NB4 (cell line): Measurements from ENCODE around the gene ADAMTSL1.

ENCODE experiments used
- DNase-seq: peaks from one replicate; pipeline ENCODE4 v3.0.0; 2010; ENCODE audit warnings: low read depth
- H3K4me3 ChIP-seq: one replicate; pipeline ENCODE4 v1.5.1; 2011; ENCODE audit warnings: mild to moderate bottlenecking, low read depth, low read length, moderate library complexity
- MYC ChIP-seq: IDR thresholded peaks from 2 replicates; pipeline ENCODE4 v1.6.1; 2011; ENCODE audit warnings: low read depth, low read length
- POLR2A ChIP-seq: IDR thresholded peaks from 2 replicates; pipeline ENCODE4 v1.6.1; 2011; ENCODE audit warnings: mild to moderate bottlenecking; ENCODE audit not compliant: insufficient read length; ENCODE audit errors: extremely low read depth
- TF ChIP-seq, protein P1 (sequence below): IDR thresholded peaks from one replicate; pipeline ENCODE4 v1.5.1; 2012; ENCODE audit warnings: low read depth, low read length
- TF ChIP-seq, protein P2 (sequence below): IDR thresholded peaks from 2 replicates; pipeline ENCODE4 v1.6.1; 2011; ENCODE audit warnings: low read depth, low read length

ADAMTSL1 gene

DNA sequence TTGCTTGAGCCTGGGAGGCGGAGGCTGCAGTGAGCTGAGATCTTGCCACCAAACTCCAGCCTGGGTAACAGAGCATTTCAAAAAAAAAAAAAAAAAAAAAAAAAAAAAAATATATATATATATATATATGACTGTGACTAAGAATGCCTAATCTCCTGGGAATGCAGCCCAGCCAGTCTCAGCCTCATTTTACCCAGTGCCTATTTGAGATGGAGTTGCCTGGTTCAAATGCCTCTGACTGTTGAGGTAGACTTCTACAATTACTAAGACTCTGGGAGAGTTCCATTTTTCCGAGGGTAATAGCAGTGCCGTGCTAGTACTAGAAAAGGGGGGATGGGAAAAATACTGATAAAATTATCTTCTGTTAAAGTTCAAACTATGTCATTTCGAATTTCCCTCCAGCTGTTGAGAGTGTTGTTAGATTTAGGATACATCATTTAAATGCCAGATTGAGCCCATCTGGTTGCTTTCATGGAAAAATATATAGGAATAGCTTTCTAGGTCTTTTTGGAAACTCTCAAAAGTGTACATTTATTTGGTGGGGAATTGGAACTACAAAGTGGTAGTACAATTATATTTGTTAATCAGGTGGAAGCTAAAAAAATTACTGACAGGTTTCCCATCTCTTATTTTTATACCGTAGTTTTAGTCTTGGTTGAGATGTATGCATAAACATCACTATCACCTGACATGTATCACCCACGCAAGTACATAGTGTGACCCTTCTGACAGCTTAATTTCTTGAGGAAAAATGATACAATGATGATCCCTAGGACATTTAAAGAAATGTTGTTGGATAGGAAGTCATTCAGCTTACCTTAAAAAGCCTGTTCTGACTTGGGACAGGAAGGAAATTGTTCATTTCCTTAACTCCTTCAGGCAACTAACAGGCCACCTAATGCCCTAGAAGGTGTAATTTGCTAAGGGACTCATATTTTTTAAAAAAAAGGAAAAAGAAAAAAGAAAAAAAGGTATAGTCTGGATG lies 214.9 kb downstream of the ADAMTSL1 start:
- TF ChIP-seq MYC (no peak), POLR2A (no peak)
- no peak for DNase-seq
- no peak overlapping the region for H3K4me3 ChIP-seq

DNA sequence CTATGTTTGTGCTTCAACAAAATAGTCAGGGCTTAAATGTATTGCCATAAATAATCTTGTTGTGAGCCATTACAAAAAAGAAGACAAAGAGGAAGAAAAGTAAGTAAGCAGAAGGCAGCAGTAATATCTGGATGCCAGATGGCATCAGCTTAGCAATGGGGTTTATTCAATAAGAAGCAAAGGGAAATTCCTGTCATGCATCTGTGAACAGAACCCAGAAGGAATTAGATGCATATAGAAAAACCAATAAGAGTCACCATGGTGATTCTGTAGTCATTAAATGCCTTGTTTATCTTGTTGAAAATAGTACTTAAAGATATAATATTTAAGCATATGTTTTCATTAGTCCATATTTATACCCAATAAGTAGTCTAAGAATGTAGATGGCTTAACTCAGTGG lies 216.0 kb downstream of the ADAMTSL1 start:
- DNase-seq = no peak
- TF ChIP-seq, protein P1, sequence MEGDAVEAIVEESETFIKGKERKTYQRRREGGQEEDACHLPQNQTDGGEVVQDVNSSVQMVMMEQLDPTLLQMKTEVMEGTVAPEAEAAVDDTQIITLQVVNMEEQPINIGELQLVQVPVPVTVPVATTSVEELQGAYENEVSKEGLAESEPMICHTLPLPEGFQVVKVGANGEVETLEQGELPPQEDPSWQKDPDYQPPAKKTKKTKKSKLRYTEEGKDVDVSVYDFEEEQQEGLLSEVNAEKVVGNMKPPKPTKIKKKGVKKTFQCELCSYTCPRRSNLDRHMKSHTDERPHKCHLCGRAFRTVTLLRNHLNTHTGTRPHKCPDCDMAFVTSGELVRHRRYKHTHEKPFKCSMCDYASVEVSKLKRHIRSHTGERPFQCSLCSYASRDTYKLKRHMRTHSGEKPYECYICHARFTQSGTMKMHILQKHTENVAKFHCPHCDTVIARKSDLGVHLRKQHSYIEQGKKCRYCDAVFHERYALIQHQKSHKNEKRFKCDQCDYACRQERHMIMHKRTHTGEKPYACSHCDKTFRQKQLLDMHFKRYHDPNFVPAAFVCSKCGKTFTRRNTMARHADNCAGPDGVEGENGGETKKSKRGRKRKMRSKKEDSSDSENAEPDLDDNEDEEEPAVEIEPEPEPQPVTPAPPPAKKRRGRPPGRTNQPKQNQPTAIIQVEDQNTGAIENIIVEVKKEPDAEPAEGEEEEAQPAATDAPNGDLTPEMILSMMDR = no peak
- no peak for TF ChIP-seq MYC
- TF ChIP-seq, protein P2, sequence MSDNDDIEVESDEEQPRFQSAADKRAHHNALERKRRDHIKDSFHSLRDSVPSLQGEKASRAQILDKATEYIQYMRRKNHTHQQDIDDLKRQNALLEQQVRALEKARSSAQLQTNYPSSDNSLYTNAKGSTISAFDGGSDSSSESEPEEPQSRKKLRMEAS = no peak
- no peak for TF ChIP-seq POLR2A
- H3K4me3 ChIP-seq = no peak overlapping the region

DNA sequence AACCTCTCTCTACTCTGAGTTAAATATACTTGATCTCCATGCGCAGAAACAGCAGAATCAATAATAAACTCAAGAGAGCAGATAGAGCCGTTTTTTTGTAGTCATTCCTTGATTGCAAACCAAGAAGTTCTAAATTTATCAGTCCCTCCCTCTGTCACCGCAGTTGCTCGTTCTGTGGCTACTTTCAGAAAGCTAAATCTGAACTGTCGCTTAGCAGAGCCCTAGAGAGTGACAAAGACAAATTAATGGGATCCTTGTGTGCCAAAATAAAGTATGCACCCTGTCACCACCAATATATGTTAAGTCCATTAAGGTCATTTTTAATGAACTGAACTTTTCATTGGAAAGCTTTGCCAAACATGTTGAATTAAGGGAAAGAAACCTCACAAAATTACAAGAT lies 218.3 kb downstream of the ADAMTSL1 start:
- no peak overlapping the region for H3K4me3 ChIP-seq
- no peak for DNase-seq
- TF ChIP-seq POLR2A = no peak
- TF ChIP-seq, protein P2 = no peak

DNA sequence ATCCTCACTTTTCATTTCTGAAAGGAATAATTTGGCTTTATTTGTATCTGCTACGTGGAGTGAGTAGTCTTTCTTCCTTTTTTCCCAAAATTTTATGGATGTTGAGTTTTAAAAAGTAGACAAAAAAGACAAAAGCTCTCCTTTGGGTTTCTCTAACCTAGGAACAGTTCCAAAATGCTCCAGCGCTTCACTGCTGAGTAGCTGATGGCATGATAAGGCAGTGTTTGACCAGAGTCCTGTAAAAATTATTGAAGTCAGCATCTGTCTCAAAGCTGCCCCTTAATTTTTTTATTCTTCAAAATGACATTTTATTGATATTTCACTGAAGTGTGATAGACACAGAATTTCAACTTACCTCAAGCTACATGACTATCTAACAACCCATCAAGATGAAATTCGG lies 219.0 kb downstream of the ADAMTSL1 start:
- no peak for DNase-seq
- TF ChIP-seq MYC = no peak
- TF ChIP-seq, protein P2 = no peak
- no peak overlapping the region for H3K4me3 ChIP-seq

DNA sequence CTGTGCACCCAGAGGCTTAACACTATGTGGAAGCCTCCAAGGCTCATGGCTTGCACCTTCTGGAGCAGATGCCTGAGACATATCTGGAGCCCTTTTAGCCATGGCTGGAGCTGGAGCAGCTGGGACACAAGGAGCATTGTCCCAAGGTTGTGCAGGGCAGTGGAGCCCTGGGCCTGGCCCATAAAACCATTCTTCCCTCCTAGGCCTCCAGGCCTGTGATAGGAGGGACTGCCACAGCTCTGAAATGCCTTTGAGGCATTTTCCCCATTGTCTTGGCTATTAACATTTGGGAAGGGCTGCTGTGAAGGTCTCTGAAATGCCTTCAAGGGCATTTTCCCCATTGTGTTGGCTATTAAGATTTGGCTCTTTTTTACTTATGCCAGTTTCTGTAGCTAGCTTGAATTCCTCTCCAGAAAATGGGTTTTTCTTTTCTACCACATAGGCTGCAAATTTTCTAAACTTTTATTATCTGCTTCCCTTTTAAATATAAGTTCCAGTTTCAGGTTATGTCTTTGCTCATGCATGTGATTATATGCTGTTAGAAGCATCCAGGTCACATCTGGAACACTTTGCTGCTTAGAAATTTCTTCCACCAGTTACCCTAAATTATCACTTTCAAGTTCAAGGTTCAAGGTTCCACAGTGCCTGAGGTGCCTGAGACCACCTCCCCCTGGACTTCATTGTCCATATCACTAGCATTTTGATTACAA lies 221.2 kb downstream of the ADAMTSL1 start:
- TF ChIP-seq, protein P2 = no peak
- TF ChIP-seq, protein P1 = no peak
- TF ChIP-seq POLR2A = no peak
- TF ChIP-seq MYC = no peak
- H3K4me3 ChIP-seq = no peak overlapping the region
- DNase-seq = no peak

DNA sequence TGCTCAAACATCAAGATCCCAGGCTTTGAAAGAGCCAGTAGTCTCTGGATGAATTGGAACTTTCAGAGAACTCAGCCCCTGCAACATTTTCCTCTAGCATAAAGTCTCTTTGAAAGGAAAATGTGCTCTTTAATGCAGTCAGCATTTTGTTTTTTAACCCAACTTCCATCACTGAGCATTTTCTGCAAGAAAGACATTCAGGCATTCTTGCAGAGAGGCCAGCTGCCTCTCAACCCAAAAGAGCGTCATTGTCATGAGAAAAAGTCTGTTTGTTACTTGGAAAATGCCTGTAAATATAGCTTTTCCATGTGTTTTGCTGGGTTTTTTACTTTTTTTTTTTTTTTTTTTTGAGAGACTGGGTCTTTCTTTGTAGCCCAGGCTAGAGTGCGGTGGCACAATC lies 225.0 kb downstream of the ADAMTSL1 start:
- TF ChIP-seq, protein P1 = no peak
- TF ChIP-seq POLR2A (no peak), MYC (no peak)
- TF ChIP-seq, protein P2 = no peak
- DNase-seq = no peak
- H3K4me3 ChIP-seq = no peak overlapping the region

DNA sequence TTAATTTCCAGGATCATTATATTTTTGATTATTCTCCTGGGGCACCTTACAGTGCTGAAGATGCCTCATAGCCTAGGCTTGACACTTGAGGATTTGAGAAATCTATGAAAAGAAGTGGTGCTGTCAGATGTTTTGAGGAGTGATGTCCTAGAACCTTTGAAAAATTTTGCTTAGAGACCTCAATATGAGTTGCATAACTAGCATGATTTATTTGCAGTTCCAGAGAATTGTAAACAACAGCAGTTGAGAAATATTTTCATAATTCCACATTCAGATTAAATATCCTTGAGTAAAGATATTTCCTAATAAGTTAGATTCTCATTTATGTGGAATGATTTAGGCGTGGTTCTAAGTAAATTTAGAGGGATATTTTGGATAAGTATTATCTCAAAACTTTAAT lies 225.8 kb downstream of the ADAMTSL1 start:
- no peak for TF ChIP-seq POLR2A
- no peak for TF ChIP-seq MYC
- TF ChIP-seq, protein P2 = no peak
- TF ChIP-seq, protein P1 = no peak
- DNase-seq = no peak
- H3K4me3 ChIP-seq = no peak overlapping the region
